OCI-LY3 (cell line): Measurements from ENCODE around the gene EMID1.

Experiments
- H2AFZ ChIP-seq: fragments of 200-600, 300-600 bp; shearing (Covaris generic); 2 replicates; pipeline ENCODE4 v1.6.0; 2014; ENCODE audit warnings: antibody characterized with exemption, low read depth, low read length
- H3K27ac ChIP-seq: fragments of 200-600, 300-600 bp; sonication (generic); 2 replicates; pipeline ENCODE4 v1.5.1; 2014; ENCODE audit warnings: mild to moderate bottlenecking, low read length, moderate library complexity, mixed read lengths
- H3K27me3 ChIP-seq: fragments of 200-600, 300-600 bp; sonication (generic); 2 replicates; pipeline ENCODE4 v1.6.1; 2014; ENCODE audit warnings: low read depth, low read length, mixed read lengths
- H3K36me3 ChIP-seq: fragments of 200-600, 300-600 bp; sonication (generic); replicated peaks from 2 replicates; pipeline ENCODE3; 2014; ENCODE audit warnings: low read depth, low read length, mixed read lengths
- H3K4me1 ChIP-seq: fragments of 300-600, 200-600 bp; sonication (generic); 2 replicates; pipeline ENCODE4 v1.6.1; 2014; ENCODE audit warnings: low read length, mixed read lengths
- H3K4me2 ChIP-seq: fragments of 200-600, 300-600 bp; sonication (generic); 2 replicates; pipeline ENCODE4 v1.6.1; 2014; ENCODE audit warnings: low read length, mixed read lengths
- H3K4me3 ChIP-seq: fragments of 300-600, 200-600 bp; sonication (generic); 2 replicates; pipeline ENCODE4 v1.5.1; 2014; ENCODE audit warnings: antibody characterized with exemption, mild to moderate bottlenecking, low read length, moderate library complexity
- H3K79me2 ChIP-seq: fragments of 300-600, 200-600 bp; shearing (Covaris generic); 2 replicates; pipeline ENCODE4 v1.6.1; 2014; ENCODE audit warnings: mild to moderate bottlenecking, low read length, mixed read lengths
- H3K9ac ChIP-seq: fragments of 300-600, 200-600 bp; shearing (Covaris generic); 2 replicates; pipeline ENCODE4 v1.6.0; 2014; ENCODE audit warnings: mild to moderate bottlenecking, low read length, moderate library complexity
- H3K9me3 ChIP-seq: fragments of 200-600, 300-600 bp; shearing (Covaris generic); 2 replicates; pipeline ENCODE4 v1.6.1; 2014; ENCODE audit warnings: low read length, mixed read lengths; ENCODE audit not compliant: insufficient read depth
- H4K20me1 ChIP-seq: fragments of 200-600, 300-600 bp; sonication (generic); 2 replicates; pipeline ENCODE4 v1.6.1; 2016; ENCODE audit warnings: low read length, mixed read lengths; ENCODE audit not compliant: insufficient read depth
- CTCF ChIP-seq: fragments of 200-600, 300-600 bp; sonication (generic); IDR thresholded peaks from 2 replicates; pipeline ENCODE4 v1.5.1; 2014; ENCODE audit warnings: antibody characterized with exemption, low read length, low read depth
- EZH2phosphoT487 ChIP-seq: fragments of 200-600 bp; shearing (Covaris generic); IDR thresholded peaks from 2 replicates; pipeline ENCODE4 v1.6.1; 2018; ENCODE audit warnings: antibody characterized with exemption, mixed run types, low read depth

EMID1 gene

GRCh38 chr22:29251265-29251664 lies 45.6 kb downstream of the EMID1 start:
- Histone ChIP-seq H2AFZ (no peak overlapping the region), H3K9ac (no peak overlapping the region), H3K79me2 (no peaks in the 10 kb centered on the region), H3K4me1 (no peaks in the 10 kb centered on the region), H3K27ac (no peak overlapping the region), H3K4me3 (no peak overlapping the region), H3K4me2 (no peak overlapping the region), H3K27me3 (peaks cover 2% of the 10 kb centered on the region; the same call in 1 of the 2 replicates), H3K9me3 (no peaks in the 10 kb centered on the region), H3K36me3 (no peaks in the 10 kb centered on the region), H4K20me1 (no peaks in the 10 kb centered on the region)
- no peak for TF ChIP-seq CTCF
- no peak for TF ChIP-seq EZH2phosphoT487

- no peaks in the 10 kb centered on the region for H3K9me3 ChIP-seq
- H2AFZ ChIP-seq, result no peak overlapping the region
- no peak overlapping the region for H3K4me3 ChIP-seq
- no peak overlapping the region for H3K9ac ChIP-seq
- H3K4me2 ChIP-seq, result no peak overlapping the region
- H3K27ac ChIP-seq, result no peak overlapping the region
- H3K4me1 ChIP-seq, result no peaks in the 10 kb centered on the region
- H3K27me3 ChIP-seq, result peaks cover 2% of the 10 kb centered on the region; the same call in 1 of the 2 replicates
- no peaks in the 10 kb centered on the region for H3K36me3 ChIP-seq
- no peaks in the 10 kb centered on the region for H4K20me1 ChIP-seq
- H3K79me2 ChIP-seq, result no peaks in the 10 kb centered on the region
- TF ChIP-seq EZH2phosphoT487 (no peak), CTCF (no peak)
Observed at GRCh38 chr22:29251981-29252911, 46.5 kb downstream of the EMID1 start.

- no peaks in the 10 kb centered on the region for H3K79me2 ChIP-seq
- no peak overlapping the region for H3K9ac ChIP-seq
- peaks cover 2% of the 10 kb centered on the region; the same call in 1 of the 2 replicates for H3K27me3 ChIP-seq
- no peaks in the 10 kb centered on the region for H3K4me1 ChIP-seq
- H3K27ac ChIP-seq, result no peak overlapping the region
- no peak for TF ChIP-seq EZH2phosphoT487
- TF ChIP-seq CTCF, result no peak
- H3K9me3 ChIP-seq, result no peaks in the 10 kb centered on the region
- H4K20me1 ChIP-seq, result no peaks in the 10 kb centered on the region
- H2AFZ ChIP-seq, result no peak overlapping the region
- no peak overlapping the region for H3K4me3 ChIP-seq
- no peak overlapping the region for H3K4me2 ChIP-seq
- H3K36me3 ChIP-seq, result no peaks in the 10 kb centered on the region
Observed at GRCh38 chr22:29253561-29254285, 48.0 kb downstream of the EMID1 start.

- no peak overlapping the region for H3K4me2 ChIP-seq
- TF ChIP-seq CTCF, result no peak
- TF ChIP-seq EZH2phosphoT487, result no peak
- H2AFZ ChIP-seq, result no peak overlapping the region
- H3K79me2 ChIP-seq, result no peaks in the 10 kb centered on the region
- H3K4me1 ChIP-seq, result no peaks in the 10 kb centered on the region
- no peak overlapping the region for H3K27ac ChIP-seq
- no peaks in the 10 kb centered on the region for H4K20me1 ChIP-seq
- H3K27me3 ChIP-seq, result peaks cover 2% of the 10 kb centered on the region; the same call in 1 of the 2 replicates
- H3K36me3 ChIP-seq, result no peaks in the 10 kb centered on the region
- no peak overlapping the region for H3K4me3 ChIP-seq
- no peaks in the 10 kb centered on the region for H3K9me3 ChIP-seq
- no peak overlapping the region for H3K9ac ChIP-seq
Observed at GRCh38 chr22:29254286-29254660, 48.6 kb downstream of the EMID1 start.
